ENCODE data around the gene ASAH2B.
"Not testable (repeated sequence)": the region's sequence is repeated elsewhere in the genome, so short reads cannot be mapped to it uniquely, and the experiment has no call there.

DNA sequence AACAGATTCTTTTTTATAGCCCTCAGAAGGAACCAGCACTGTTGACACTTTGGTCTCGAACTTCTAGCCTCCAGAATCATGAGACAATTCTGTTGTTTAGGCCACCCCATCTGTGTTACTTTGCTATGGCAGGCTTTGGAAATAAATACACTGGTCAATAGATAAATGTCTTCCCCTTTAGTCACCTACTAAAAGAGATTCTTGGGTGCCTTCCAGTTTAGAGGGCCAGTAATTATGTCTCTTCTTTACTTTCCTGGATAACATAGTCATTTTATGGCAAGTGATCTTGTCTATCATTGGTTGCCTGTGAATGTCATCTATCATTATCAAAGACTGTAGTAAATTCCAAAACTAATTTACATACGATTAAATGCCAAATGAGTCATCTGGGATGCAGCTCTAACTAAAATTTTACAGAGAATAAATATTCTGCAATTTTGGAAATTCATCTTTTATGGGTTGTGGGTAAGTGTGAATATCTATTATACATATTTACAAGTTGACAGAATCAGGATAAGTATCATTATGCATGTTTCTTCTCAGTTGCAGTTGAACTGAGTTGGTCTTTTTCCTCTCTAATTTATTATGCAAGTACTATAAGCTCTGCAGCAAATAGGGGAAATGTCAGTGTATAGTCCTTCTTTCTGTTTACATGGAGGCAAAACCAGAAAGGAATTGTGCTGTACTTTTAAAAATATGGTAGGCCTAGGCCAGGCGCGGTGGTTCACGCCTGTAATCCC lies 27.2 kb downstream of the ASAH2B start:
- not testable (repeated sequence) for TF ChIP-seq CTCF (IDR thresholded peaks at IDR 0.05; ENCODE audit: low read length); EZH2 (optimal IDR thresholded peaks at IDR 0.05; ENCODE audit: low read depth, low read length)
